ENCODE data around the gene VRK1. TPM values are rescaled to one million over a fixed set of nuclear protein-coding genes. Genes with fewer than 3 reads are reported as not detected.

Gene VRK1
- total RNA-seq, 4 donors from 2014 or later = 7.1 to 19.2 (median 8.5) TPM

DNA sequence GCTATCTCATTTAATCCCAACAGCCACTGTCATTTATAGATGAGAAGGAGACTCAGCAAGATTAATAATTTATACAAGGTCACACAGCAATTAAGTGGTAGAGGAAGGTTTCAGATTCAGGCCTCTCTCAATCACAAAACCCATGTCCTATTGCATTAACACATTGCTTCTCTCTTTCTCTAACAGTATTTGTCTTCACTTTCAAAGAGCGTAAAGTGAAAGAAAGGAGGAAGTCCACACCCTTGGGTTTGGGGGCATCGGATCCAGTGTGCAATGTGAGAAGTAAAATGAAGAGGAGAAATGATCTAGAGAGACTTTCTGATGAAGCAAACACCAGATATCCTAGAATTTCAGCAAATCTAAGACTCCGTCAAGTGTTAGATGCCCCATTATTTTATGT is 7.0 kb upstream of the VRK1 start:
- no peak for DNase-seq (ENCODE audit: low spot score)
- ATAC-seq (ENCODE audit: low FRiP score) = no peak
- TF ChIP-seq, protein P1, sequence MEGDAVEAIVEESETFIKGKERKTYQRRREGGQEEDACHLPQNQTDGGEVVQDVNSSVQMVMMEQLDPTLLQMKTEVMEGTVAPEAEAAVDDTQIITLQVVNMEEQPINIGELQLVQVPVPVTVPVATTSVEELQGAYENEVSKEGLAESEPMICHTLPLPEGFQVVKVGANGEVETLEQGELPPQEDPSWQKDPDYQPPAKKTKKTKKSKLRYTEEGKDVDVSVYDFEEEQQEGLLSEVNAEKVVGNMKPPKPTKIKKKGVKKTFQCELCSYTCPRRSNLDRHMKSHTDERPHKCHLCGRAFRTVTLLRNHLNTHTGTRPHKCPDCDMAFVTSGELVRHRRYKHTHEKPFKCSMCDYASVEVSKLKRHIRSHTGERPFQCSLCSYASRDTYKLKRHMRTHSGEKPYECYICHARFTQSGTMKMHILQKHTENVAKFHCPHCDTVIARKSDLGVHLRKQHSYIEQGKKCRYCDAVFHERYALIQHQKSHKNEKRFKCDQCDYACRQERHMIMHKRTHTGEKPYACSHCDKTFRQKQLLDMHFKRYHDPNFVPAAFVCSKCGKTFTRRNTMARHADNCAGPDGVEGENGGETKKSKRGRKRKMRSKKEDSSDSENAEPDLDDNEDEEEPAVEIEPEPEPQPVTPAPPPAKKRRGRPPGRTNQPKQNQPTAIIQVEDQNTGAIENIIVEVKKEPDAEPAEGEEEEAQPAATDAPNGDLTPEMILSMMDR (IDR thresholded peaks at IDR 0.05) = no peak

DNA sequence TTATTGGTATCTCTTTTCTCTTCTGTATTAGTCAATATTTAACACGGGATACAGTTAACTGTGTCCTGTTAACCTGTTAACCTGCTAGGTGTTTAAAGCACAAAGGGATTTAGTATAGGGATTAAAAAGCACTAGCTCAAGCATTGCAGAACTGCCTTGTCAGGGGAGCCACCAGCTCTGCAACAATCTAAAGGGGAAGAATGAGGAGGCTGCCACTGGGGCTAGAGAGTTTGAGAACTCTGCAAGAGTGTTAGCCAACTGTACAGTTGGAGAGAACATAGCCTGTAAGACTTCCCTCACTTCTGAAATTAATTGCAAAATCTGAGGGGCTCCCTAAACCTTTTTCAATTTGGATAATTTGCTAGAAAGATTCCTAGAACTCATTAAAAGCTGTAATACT is 6.5 kb upstream of the VRK1 start:
- ATAC-seq (ENCODE audit: low FRiP score) = no peak
- TF ChIP-seq, protein P1 (IDR thresholded peaks at IDR 0.05) = no peak

DNA sequence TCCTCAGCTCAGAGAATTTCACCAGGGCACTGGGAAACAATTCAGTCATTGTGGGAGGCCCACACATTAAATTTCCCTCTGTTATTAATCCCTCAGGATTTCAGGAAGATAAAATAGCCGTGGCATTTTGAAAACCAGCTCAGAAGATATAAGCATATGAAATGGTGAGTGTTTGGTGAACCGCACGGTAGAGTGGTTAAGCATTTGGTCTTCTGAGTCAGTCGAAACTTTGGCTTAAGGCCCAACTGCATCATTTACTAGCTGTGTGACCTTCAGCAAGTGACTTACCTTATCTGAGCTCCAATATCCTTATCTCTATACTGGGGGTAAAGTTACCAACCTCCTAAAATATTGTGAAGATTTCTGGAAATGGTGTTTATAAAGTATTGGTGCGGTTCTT is 5.2 kb upstream of the VRK1 start:
- ATAC-seq (ENCODE audit: low FRiP score) = no peak
- TF ChIP-seq, protein P1 (IDR thresholded peaks at IDR 0.05) = no peak
- no peak for DNase-seq (ENCODE audit: low spot score)

More for the DNA sequence above, 6.5 kb upstream of the VRK1 start:
- no peak for DNase-seq (ENCODE audit: low spot score)

DNA sequence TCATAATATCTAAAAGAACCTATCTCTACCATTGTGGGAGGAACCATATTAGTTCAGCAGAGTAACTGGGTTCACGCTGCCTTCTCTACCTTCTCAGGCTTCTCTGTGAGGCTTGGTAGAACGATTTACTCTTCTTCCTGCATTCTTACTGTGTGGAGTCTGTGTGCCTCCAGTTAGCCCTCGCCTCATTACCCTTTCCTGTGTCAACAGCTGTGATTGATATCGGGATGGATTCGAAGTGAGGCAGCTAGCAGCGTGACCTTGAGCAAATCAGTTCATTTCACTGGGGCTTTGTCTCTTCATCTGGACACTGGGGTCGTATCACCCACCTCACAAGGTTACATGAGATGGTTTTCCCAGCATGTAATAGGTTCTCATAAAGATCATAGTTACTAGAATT is 4.6 kb upstream of the VRK1 start:
- no peak for ATAC-seq (ENCODE audit: low FRiP score)
- no peak for DNase-seq (ENCODE audit: low spot score)
- TF ChIP-seq, protein P1 (IDR thresholded peaks at IDR 0.05) = no peak

DNA sequence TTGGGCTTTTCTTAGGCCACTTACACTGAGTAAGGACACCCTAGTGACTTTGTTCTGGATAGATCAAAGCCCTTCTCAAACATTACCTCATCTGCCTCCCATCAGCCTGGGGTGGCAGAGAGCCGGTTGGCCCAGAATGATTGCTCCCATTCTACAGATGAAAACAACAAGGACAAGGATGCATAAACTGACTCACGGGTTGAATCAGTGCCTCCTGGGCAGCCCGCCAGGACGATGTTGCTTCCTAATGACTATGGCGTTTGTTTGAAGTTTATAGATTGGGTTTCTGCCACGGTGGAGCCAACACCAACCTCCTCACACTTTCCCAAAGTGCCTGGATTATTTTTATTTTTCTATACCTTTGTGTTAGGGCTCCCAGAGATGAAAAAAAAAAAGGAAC is 3.6 kb upstream of the VRK1 start:
- TF ChIP-seq, protein P1 (IDR thresholded peaks at IDR 0.05) = no peak
- DNase-seq (ENCODE audit: low spot score) = no peak
- ATAC-seq (ENCODE audit: low FRiP score) = no peak

DNA sequence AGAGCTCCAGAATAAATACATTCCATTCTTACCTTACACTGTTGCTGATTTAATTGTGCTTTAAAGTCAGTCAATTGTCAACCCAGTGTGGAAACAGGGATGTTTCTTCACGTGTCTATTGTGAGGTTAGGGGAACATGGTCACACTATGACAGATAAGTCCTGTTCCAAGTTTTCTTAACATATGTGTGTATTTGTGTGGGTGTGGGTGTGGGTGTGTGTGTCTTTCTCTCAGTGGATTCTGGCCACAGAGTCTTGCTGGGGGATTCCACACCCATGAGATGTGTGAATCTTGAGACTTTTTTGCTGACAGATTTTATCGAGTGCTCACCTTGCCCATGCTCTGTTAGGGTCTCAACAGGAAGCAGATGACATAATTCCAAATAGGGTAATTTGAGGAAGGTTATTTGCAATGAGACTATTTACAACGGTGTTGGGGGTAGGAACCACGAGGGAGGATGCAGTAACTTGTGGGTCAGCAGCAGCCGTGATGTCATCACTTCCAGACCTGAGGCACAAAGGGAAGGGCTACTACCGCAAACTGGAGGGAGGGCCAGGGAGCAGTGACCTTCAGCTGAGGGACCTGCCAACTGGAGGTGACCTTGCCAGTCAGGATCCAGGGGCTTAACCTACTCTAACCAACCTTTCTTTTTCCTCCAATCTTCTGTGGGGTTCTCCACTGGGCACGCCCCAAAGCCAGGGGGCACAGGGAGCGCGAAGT is 1.9 kb upstream of the VRK1 start:
- DNase-seq (ENCODE audit: low spot score) (no peak), ATAC-seq (ENCODE audit: low FRiP score) (no peak)
- TF ChIP-seq, protein P1 (IDR thresholded peaks at IDR 0.05) = no peak

Measured in omental fat pad (tissue), 4 donors.